IMR-90 (cell line): Measurements from ENCODE around the gene LRCH3. TPM values are rescaled to one million over a fixed set of nuclear protein-coding genes. Genes with fewer than 3 reads are reported as not detected.
"Not testable (repeated sequence)": the region's sequence is repeated elsewhere in the genome, so short reads cannot be mapped to it uniquely, and the experiment has no call there.

Source experiments
- ATAC-seq: fragments of 200-7000 bp; cut with Tn5 transposase; 2 replicates; pipeline ENCODE4 v1.9.1; 2020; ENCODE audit warnings: low read depth, mild to moderate bottlenecking, moderate library complexity
- BruUV-seq: library from RNA; stranded (reverse); fragments of 400-500 nt; replicated peaks from 2 replicates; lab custom pipeline; 2021; lab: Mats Ljungman, UMichigan
- CTCF ChIA-PET: fragments of 300-600 bp; formaldehyde crosslinking; extraction: SDS; loops from one replicate; lab custom pipeline; 2021; ENCODE audit warnings: antibody characterized with exemption; lab: Yijun Ruan, JAX
- POLR2A ChIA-PET: fragments of 300-600 bp; sonication (Branson Sonifier 250); formaldehyde crosslinking; loops from one replicate; lab custom pipeline; 2022; ENCODE audit warnings: antibody characterized with exemption; ENCODE audit not compliant: unreplicated experiment; lab: Charles Lee
- DNase-seq: peaks from one replicate; pipeline ENCODE4 v3.0.0; 2013
- H2AFZ ChIP-seq: replicated peaks from 2 replicates; pipeline ENCODE3; 2013; ENCODE audit warnings: low read length, mild to moderate bottlenecking; ENCODE audit not compliant: poor library complexity
- H2AK5ac ChIP-seq: 2 replicates; pipeline ENCODE4 v1.6.1; 2013; ENCODE audit warnings: low read depth, low read length, inconsistent platforms
- H2AK9ac ChIP-seq: replicated peaks from 2 replicates; pipeline ENCODE3; 2013; ENCODE audit warnings: mild to moderate bottlenecking, low read depth, low read length, moderate library complexity; ENCODE audit not compliant: poor library complexity
- H2BK120ac ChIP-seq: 2 replicates; pipeline ENCODE4 v1.6.1; 2013; ENCODE audit warnings: low read depth, low read length, inconsistent platforms
- H2BK15ac ChIP-seq: 3 replicates; pipeline ENCODE4 v1.6.1; 2013; ENCODE audit warnings: low read depth, low read length, inconsistent platforms
- H2BK20ac ChIP-seq: 2 replicates; pipeline ENCODE4 v1.6.1; 2013; ENCODE audit warnings: low read depth, mild to moderate bottlenecking, inconsistent platforms, low read length, moderate library complexity
- H2BK5ac ChIP-seq: 2 replicates; pipeline ENCODE4 v1.6.1; 2013; ENCODE audit warnings: mild to moderate bottlenecking, low read depth, low read length, inconsistent platforms; ENCODE audit not compliant: poor library complexity, severe bottlenecking
- H3K14ac ChIP-seq: replicated peaks from 2 replicates; pipeline ENCODE4 v1.6.1; 2013; ENCODE audit warnings: low read depth, low read length, inconsistent platforms
- H3K18ac ChIP-seq: 2 replicates; pipeline ENCODE4 v1.6.1; 2013; ENCODE audit warnings: low read depth, low read length, control low read depth
- H3K23ac ChIP-seq: 2 replicates; pipeline ENCODE4 v1.6.1; 2013; ENCODE audit warnings: low read depth, low read length, inconsistent platforms
- H3K27ac ChIP-seq: 2 replicates; pipeline ENCODE4 v1.5.1; 2013; ENCODE audit warnings: mild to moderate bottlenecking, control low read depth, low read length; ENCODE audit not compliant: insufficient read depth
- H3K27me3 ChIP-seq: 2 replicates; pipeline ENCODE4 v1.6.1; 2013; ENCODE audit warnings: low read length; ENCODE audit not compliant: control insufficient read depth, insufficient read depth
- H3K36me3 ChIP-seq: 2 replicates; pipeline ENCODE4 v1.6.1; 2013; ENCODE audit warnings: low read length, mixed read lengths; ENCODE audit not compliant: control insufficient read depth, insufficient read depth
- H3K4ac ChIP-seq: 2 replicates; pipeline ENCODE4 v1.6.1; 2013; ENCODE audit warnings: low read depth, low read length, inconsistent platforms
- H3K4me1 ChIP-seq: 2 replicates; pipeline ENCODE4 v1.6.1; 2013; ENCODE audit warnings: low read length, mixed read lengths; ENCODE audit not compliant: control insufficient read depth, insufficient read depth
- H3K4me2 ChIP-seq: 2 replicates; pipeline ENCODE4 v1.6.1; 2013; ENCODE audit warnings: low read depth, mild to moderate bottlenecking, control low read depth, low read length, moderate library complexity
- H3K4me3 ChIP-seq: 2 replicates; pipeline ENCODE4 v1.5.1; 2013; ENCODE audit warnings: low read depth, mild to moderate bottlenecking, control low read depth, low read length, moderate library complexity; ENCODE audit not compliant: insufficient read depth
- H3K56ac ChIP-seq: 2 replicates; pipeline ENCODE4 v1.6.1; 2013; ENCODE audit warnings: low read length, inconsistent platforms; ENCODE audit not compliant: insufficient read depth; ENCODE audit errors: extremely low read depth
- H3K79me1 ChIP-seq, 2 experiments: 2 replicates each; pipeline ENCODE4 v1.6.1; 2013; ENCODE audit warnings: low read length in 2 of 2, inconsistent platforms in 1 of 2, low read depth in 1 of 2
- H3K9ac ChIP-seq: 2 replicates; pipeline ENCODE4 v1.6.1; 2013; ENCODE audit warnings: low read depth, low read length, control low read depth
- H3K9me1 ChIP-seq: 2 replicates; pipeline ENCODE4 v1.6.1; 2013; ENCODE audit warnings: low read length, inconsistent platforms; ENCODE audit not compliant: insufficient read depth
- H3K9me3 ChIP-seq: 2 replicates; pipeline ENCODE4 v1.6.1; 2013; ENCODE audit warnings: low read length; ENCODE audit not compliant: control insufficient read depth, insufficient read depth
- H4K20me1 ChIP-seq: 2 replicates; pipeline ENCODE4 v1.6.1; 2013; ENCODE audit warnings: low read length, inconsistent platforms; ENCODE audit not compliant: insufficient read depth
- H4K5ac ChIP-seq: 2 replicates; pipeline ENCODE4 v1.6.1; 2013; ENCODE audit warnings: mild to moderate bottlenecking, low read depth, low read length, control low read depth
- H4K8ac ChIP-seq, 2 experiments: 2 replicates each; pipeline ENCODE4 v1.6.1; 2013; ENCODE audit warnings: low read depth in 2 of 2, low read length in 2 of 2, control low read depth in 1 of 2, inconsistent platforms in 1 of 2
- H4K91ac ChIP-seq: 2 replicates; pipeline ENCODE4 v1.6.1; 2013; ENCODE audit warnings: low read depth, low read length, inconsistent platforms; ENCODE audit not compliant: insufficient read depth
- WGBS, 2 experiments: methylation state at CpG; one replicate each; pipeline versions ENCODE4 v1.1.5 to v1.1.7; 2013; ENCODE audit warnings: missing lambda C conversion rate in 2 of 2; ENCODE audit not compliant: insufficient read length in 1 of 2; ENCODE audit errors: extremely low coverage in 2 of 2; 5-methylcytosine and 5-hydroxymethylcytosine counted together
- dilution Hi-C: fragments of 300-500 bp; cut with HindIII; formaldehyde crosslinking; loops from one replicate; pipeline ENCODE4 v1.14.3; 2018; ENCODE audit warnings: low sequenced_read_pairs; ENCODE audit not compliant: unreplicated experiment
- in situ Hi-C: fragments of 300-500 bp; cut with MboI; formaldehyde crosslinking; loops from 3 replicates; pipeline ENCODE4 v1.14.3; 2019; ENCODE audit warnings: low sequenced_read_pairs, inconsistent platforms, mixed read lengths
- intact Hi-C: fragments of 100-400 bp; cut with micrococcal nuclease; formaldehyde crosslinking; loops from 2 replicates; pipeline ENCODE4 v1.10.0; 2022
- polyA plus RNA-seq, 3 experiments: library from polyadenylated mRNA; depleted of rRNA; stranded (reverse); fragments of >200 nt; gene quantifications; 2 replicates each; pipeline ENCODE4 v1.2.3, GENCODE V29; 2012; ENCODE audit warnings: low replicate concordance in 1 of 3
- total RNA-seq: library from RNA; depleted of rRNA; stranded (reverse); fragments of >200 nt; gene quantifications from 2 replicates; pipeline ENCODE4 v1.2.3, GENCODE V29; 2012

LRCH3 gene
- total and polyA plus RNA-seq, 2 of the 4 experiments (the other 2 are of a cell fraction): 28.5 to 40.5 TPM

- H4K5ac ChIP-seq, H2BK15ac ChIP-seq, H4K91ac ChIP-seq, H3K56ac ChIP-seq, H3K4me1 ChIP-seq, H4K8ac ChIP-seq, H2BK5ac ChIP-seq, ATAC-seq, H3K4me2 ChIP-seq, H3K27ac ChIP-seq, H3K36me3 ChIP-seq, intact Hi-C loops, H3K18ac ChIP-seq, H2BK120ac ChIP-seq, POLR2A ChIA-PET, H3K23ac ChIP-seq, H3K4me3 ChIP-seq, H3K9me3 ChIP-seq, BruUV-seq, in situ Hi-C loops, H2AK9ac ChIP-seq, DNase-seq, H3K4ac ChIP-seq, H4K20me1 ChIP-seq, H3K79me1 ChIP-seq, H3K9me1 ChIP-seq, dilution Hi-C loops, H2AK5ac ChIP-seq, H3K27me3 ChIP-seq, H2BK20ac ChIP-seq, H3K9ac ChIP-seq, H3K14ac ChIP-seq, H2AFZ ChIP-seq, CTCF ChIA-PET: not testable (repeated sequence)
- WGBS, 2 experiments: 88% methylated on average over 9 of the region's 24 CpGs; no CpG with 5 or more reads in 1 of the 2 experiments
These were observed 130.6 kb downstream of the LRCH3 start for GRCh38 chr3:197921429-197922275.
